Activated B cell treated with CpG ODN at 0.5 μM for 24 hours (primary cell): Measurements from ENCODE around the gene LYZ. TPM values are rescaled to one million over a fixed set of nuclear protein-coding genes. Genes with fewer than 3 reads are reported as not detected.

Experiments
- ATAC-seq: fragments of 200-7000 bp; cut with Tn5 transposase; one replicate; pipeline ENCODE4 v1.10.0; 2021; ENCODE audit warnings: low read depth, mild to moderate bottlenecking, moderate library complexity
- CTCF ChIA-PET: fragments of 350-600 bp; sonication (Branson Sonifier 250); formaldehyde crosslinking; loops from one replicate; lab custom pipeline; 2021; ENCODE audit warnings: antibody characterized with exemption; lab: Charles Lee
- POLR2A ChIA-PET: fragments of 350-600 bp; sonication (Branson Sonifier 250); formaldehyde crosslinking; loops from one replicate; lab custom pipeline; 2021; ENCODE audit warnings: antibody characterized with exemption; lab: Charles Lee
- DNase-seq: peaks from one replicate; pipeline ENCODE4 v3.0.0; 2022
- H3K27ac Mint-ChIP-seq: one replicate; pipeline ENCODE4 v1.8.0; 2020; ENCODE audit warnings: mixed read lengths
- H3K27me3 Mint-ChIP-seq: one replicate; pipeline ENCODE4 v1.8.0; 2021; ENCODE audit warnings: mixed read lengths
- H3K36me3 Mint-ChIP-seq: one replicate; pipeline ENCODE4 v1.8.0; 2021; ENCODE audit warnings: low read depth, mixed read lengths
- H3K4me1 Mint-ChIP-seq: one replicate; pipeline ENCODE4 v1.8.0; 2021; ENCODE audit warnings: mixed read lengths
- H3K4me3 Mint-ChIP-seq: one replicate; pipeline ENCODE4 v1.8.0; 2020; ENCODE audit warnings: mild to moderate bottlenecking, mixed read lengths
- H3K9me3 Mint-ChIP-seq: one replicate; pipeline ENCODE4 v1.8.0; 2020; ENCODE audit warnings: mixed read lengths
- CTCF ChIP-seq: fragments of 200-600 bp; IDR thresholded peaks from one replicate; pipeline ENCODE4 v1.8.0; 2022; ENCODE audit warnings: antibody characterized with exemption, mild to moderate bottlenecking
- intact Hi-C: fragments of 100-400 bp; cut with micrococcal nuclease; formaldehyde crosslinking; loops from one replicate; pipeline ENCODE4 v1.15.1; 2024
- total RNA-seq: library from RNA; stranded (reverse); gene quantifications from 2 replicates; pipeline ENCODE4 v1.2.3, GENCODE V29; 2022

LYZ gene
- total RNA-seq, 1 donor from 2014 or later = 4.0 TPM

- Mint-ChIP-seq H3K27ac (no peak overlapping the region), H3K36me3 (no peaks in the 10 kb centered on the region), H3K27me3 (peaks cover 10% of the 10 kb centered on the region), H3K4me3 (no peak overlapping the region), H3K9me3 (peaks cover 7% of the 10 kb centered on the region), H3K4me1 (peaks cover 10% of the 10 kb centered on the region)
- DNase-seq = no peak
- intact Hi-C loops = no loop called here
- POLR2A ChIA-PET = no interaction called here
- TF ChIP-seq CTCF = no peak
- no peak for ATAC-seq
- CTCF ChIA-PET = no interaction called here
These were observed 30.0 kb upstream of the LYZ start for GRCh38 chr12:69318225-69318624.

- no peak overlapping the region for H3K4me3 Mint-ChIP-seq
- H3K27me3 Mint-ChIP-seq = peaks cover 10% of the 10 kb centered on the region
- ChIA-PET POLR2A (no interaction called here), CTCF (no interaction called here)
- H3K36me3 Mint-ChIP-seq = no peaks in the 10 kb centered on the region
- no peak for ATAC-seq
- peaks cover 15% of the 10 kb centered on the region for H3K4me1 Mint-ChIP-seq
- H3K27ac Mint-ChIP-seq = no peak overlapping the region
- H3K9me3 Mint-ChIP-seq = peaks cover 4% of the 10 kb centered on the region
- DNase-seq = no peak
- no peak for TF ChIP-seq CTCF
- intact Hi-C loops = no loop called here
These were observed 26.8 kb upstream of the LYZ start for GRCh38 chr12:69321351-69321750.

- Mint-ChIP-seq H3K36me3 (no peaks in the 10 kb centered on the region), H3K4me3 (no peak overlapping the region), H3K27me3 (peaks cover 10% of the 10 kb centered on the region), H3K4me1 (peaks cover 25% of the 10 kb centered on the region), H3K9me3 (no peaks in the 10 kb centered on the region), H3K27ac (no peak overlapping the region)
- intact Hi-C loops = loop anchor here (2.0 kb wide), 1 partner anchor 14 kb away; no protein-coding TSS in a partner anchor
- no peak for TF ChIP-seq CTCF
- ChIA-PET POLR2A (no interaction called here), CTCF (no interaction called here)
- ATAC-seq = peak; percentile 73
- no peak for DNase-seq
These were observed 23.2 kb upstream of the LYZ start for GRCh38 chr12:69324797-69325466.

- H3K36me3 Mint-ChIP-seq = no peaks in the 10 kb centered on the region
- DNase-seq (no peak), ATAC-seq (no peak)
- no peaks in the 10 kb centered on the region for H3K9me3 Mint-ChIP-seq
- H3K27me3 Mint-ChIP-seq = no peaks in the 10 kb centered on the region
- no peak overlapping the region for H3K27ac Mint-ChIP-seq
- peaks cover 31% of the 10 kb centered on the region for H3K4me1 Mint-ChIP-seq
- H3K4me3 Mint-ChIP-seq = no peak overlapping the region
- intact Hi-C loops = no loop called here
- no peak for TF ChIP-seq CTCF
- POLR2A ChIA-PET = no interaction called here
- CTCF ChIA-PET = no interaction called here
These were observed 19.8 kb upstream of the LYZ start for GRCh38 chr12:69328426-69328825.

- Mint-ChIP-seq H3K4me1 (peaks cover 30% of the 10 kb centered on the region), H3K9me3 (no peaks in the 10 kb centered on the region), H3K27ac (peak overlapping the region; percentile 92), H3K27me3 (no peaks in the 10 kb centered on the region), H3K4me3 (peak overlapping the region; percentile 86), H3K36me3 (no peaks in the 10 kb centered on the region)
- ATAC-seq = no peak
- POLR2A ChIA-PET = interaction anchor here (0.6 to 1.9 kb wide), 6 partner anchors 9 to 410 kb away, joined by 3 to 11 read pairs (median 4); partner anchors contain the start of genes CCT2 and FRS2
- TF ChIP-seq CTCF = no peak
- intact Hi-C loops = loop anchor here (2.0 kb wide), 2 partner anchors 27 to 91 kb away; partner anchors contain the start of gene CPSF6
- DNase-seq = no peak
- CTCF ChIA-PET = interaction anchor here (1.8 to 2.7 kb wide), 2 partner anchors 28 to 39 kb away, joined by 7 to 10 read pairs; no protein-coding TSS in a partner anchor
These were observed 18.3 kb upstream of the LYZ start for GRCh38 chr12:69329669-69330428.
